ENCODE results near the gene SCGB1A1.

GRCh38 chr11:62404435-62404834 lies 14.4 kb upstream of the SCGB1A1 start:
- no peak for TF ChIP-seq CTCF (IDR thresholded peaks at IDR 0.05)
- no peak for TF ChIP-seq POLR2A (IDR thresholded peaks at IDR 0.05)
- TF ChIP-seq POLR2AphosphoS5 (IDR thresholded peaks at IDR 0.05): no peak

Data from breast epithelium (tissue), 3 donors.